Omental fat pad (tissue), 4 donors: ENCODE data around the gene CSNK1D. TPM values are rescaled to one million over a fixed set of nuclear protein-coding genes. Genes with fewer than 3 reads are reported as not detected.

Experiments
- ATAC-seq: fragments of 150-250 bp; one replicate; pipeline ENCODE4 v1.9.1; 2016; ENCODE audit warnings: mild to moderate bottlenecking, moderate library complexity; ENCODE audit not compliant: low FRiP score
- DNase-seq: peaks from one replicate; pipeline ENCODE4 v3.0.0-alpha.2; 2019; ENCODE audit warnings: low spot score
- CTCF ChIP-seq, 3 donors: fragments of 450-650 bp; IDR thresholded peaks; one replicate each; pipeline ENCODE4 v1.5.1; 2016 to 2017; ENCODE audit warnings: antibody characterized with exemption in 3 of 3, mild to moderate bottlenecking in 3 of 3, moderate library complexity in 2 of 3
- total RNA-seq, 4 donors: library from RNA; depleted of rRNA; stranded (reverse); fragments of >200 nt; gene quantifications; one replicate each; pipeline ENCODE4 v1.1.0, GENCODE V29; 2016

CSNK1D gene
- total RNA-seq, 4 donors from 2014 or later: 54.7 to 117 (median 98.4) TPM

- ATAC-seq (no peak), DNase-seq (no peak)
- TF ChIP-seq CTCF (IDR thresholded peaks at IDR 0.05): no peak
Measured at GRCh38 chr17:82314727-82315605, 41.5 kb upstream of the CSNK1D start.

- TF ChIP-seq CTCF (IDR thresholded peaks at IDR 0.05): no peak
- ATAC-seq: no peak
Measured at GRCh38 chr17:82314012-82314726, 40.7 kb upstream of the CSNK1D start.

GRCh38 chr17:82313195-82314011 lies 39.9 kb upstream of the CSNK1D start:
- ATAC-seq (no peak), DNase-seq (no peak)
- TF ChIP-seq CTCF (IDR thresholded peaks at IDR 0.05): no peak

More at GRCh38 chr17:82314012-82314726, 40.7 kb upstream of the CSNK1D start:
- no peak for DNase-seq

- ATAC-seq (no peak), DNase-seq (no peak)
- no peak for TF ChIP-seq CTCF (IDR thresholded peaks at IDR 0.05)
Measured at GRCh38 chr17:82311971-82312370, 38.5 kb upstream of the CSNK1D start.

GRCh38 chr17:82310877-82311276 lies 37.4 kb upstream of the CSNK1D start:
- ATAC-seq: no peak
- DNase-seq: no peak
- no peak for TF ChIP-seq CTCF (IDR thresholded peaks at IDR 0.05)

GRCh38 chr17:82309656-82310570 lies 36.4 kb upstream of the CSNK1D start:
- no peak for DNase-seq
- TF ChIP-seq CTCF (IDR thresholded peaks at IDR 0.05): no peak
- ATAC-seq: no peak
